CD4-positive, alpha-beta T cell (primary cell): ENCODE data around the gene PSMD8. TPM values are rescaled to one million over a fixed set of nuclear protein-coding genes. Genes with fewer than 3 reads are reported as not detected.

Source experiments
- ATAC-seq: fragments of 200-7000 bp; cut with Tn5 transposase; one replicate; pipeline ENCODE4 v1.10.0; 2022; ENCODE audit warnings: mild to moderate bottlenecking; ENCODE audit not compliant: poor library complexity
- CTCF ChIA-PET: fragments of 350-600 bp; sonication (Branson Sonifier 250); formaldehyde crosslinking; loops from one replicate; lab custom pipeline; 2021; ENCODE audit warnings: antibody characterized with exemption, inconsistent platforms; lab: Charles Lee
- POLR2A ChIA-PET: fragments of 350-600 bp; sonication (Branson Sonifier 250); formaldehyde crosslinking; loops from one replicate; lab custom pipeline; 2021; ENCODE audit warnings: antibody characterized with exemption, inconsistent platforms; lab: Charles Lee
- DNase-seq, 14 experiments: peaks; one replicate each; pipeline ENCODE4 v3.0.0-alpha.2; 2013 to 2020; ENCODE audit warnings: mixed read lengths in 2 of 14
- H3K27ac ChIP-seq, 2 donors: one replicate each; pipeline versions ENCODE4 v1.5.1 to v1.7.0; 2013; ENCODE audit warnings: low read length in 2 of 2, low read depth in 1 of 2, mild to moderate bottlenecking in 1 of 2
- H3K27me3 ChIP-seq, 2 experiments: 1 replicate in 1 of 2; 2 replicates in 1 of 2; pipeline versions ENCODE4 v1.6.1 to v1.7.0; 2013; ENCODE audit warnings: low read length in 2 of 2, control low read depth in 1 of 2, mild to moderate bottlenecking in 1 of 2, moderate library complexity in 1 of 2; ENCODE audit not compliant: insufficient read depth in 2 of 2, control insufficient read depth in 1 of 2
- H3K36me3 ChIP-seq: one replicate; pipeline ENCODE4 v1.6.1; 2013; ENCODE audit warnings: low read length, control low read depth; ENCODE audit not compliant: insufficient read depth
- H3K4me1 ChIP-seq: one replicate; pipeline ENCODE4 v1.6.1; 2013; ENCODE audit warnings: low read length, control low read depth; ENCODE audit not compliant: insufficient read depth
- H3K4me3 ChIP-seq: one replicate; pipeline ENCODE4 v1.5.1; 2013; ENCODE audit warnings: mild to moderate bottlenecking, low read length, moderate library complexity
- H3K9me3 ChIP-seq, 2 experiments: 1 replicate in 1 of 2; 2 replicates in 1 of 2; pipeline versions ENCODE4 v1.6.1 to v1.7.0; 2013; ENCODE audit warnings: low read length in 2 of 2, mild to moderate bottlenecking in 2 of 2, control low read depth in 1 of 2, moderate library complexity in 1 of 2; ENCODE audit not compliant: control insufficient read depth in 1 of 2, insufficient read depth in 1 of 2
- H3K27ac Mint-ChIP-seq: one replicate; pipeline ENCODE4 v1.8.0; 2020; ENCODE audit warnings: mixed read lengths
- H3K27me3 Mint-ChIP-seq: one replicate; pipeline ENCODE4 v1.8.0; 2021; ENCODE audit warnings: mixed read lengths
- H3K36me3 Mint-ChIP-seq: one replicate; pipeline ENCODE4 v1.8.0; 2021; ENCODE audit warnings: low read depth, mixed read lengths
- H3K4me1 Mint-ChIP-seq: one replicate; pipeline ENCODE4 v1.8.0; 2021; ENCODE audit warnings: low read depth, mixed read lengths
- H3K4me3 Mint-ChIP-seq: one replicate; pipeline ENCODE4 v1.8.0; 2020; ENCODE audit warnings: mild to moderate bottlenecking, mixed read lengths
- H3K9me3 Mint-ChIP-seq: one replicate; pipeline ENCODE4 v1.8.0; 2020; ENCODE audit warnings: mixed read lengths
- CTCF ChIP-seq: fragments of 200-600 bp; IDR thresholded peaks from one replicate; pipeline ENCODE4 v1.8.0; 2022; ENCODE audit warnings: antibody characterized with exemption, mild to moderate bottlenecking
- intact Hi-C, 2 experiments: fragments of 100-400 bp; cut with DNase I in 1 of 2; cut with micrococcal nuclease in 1 of 2; formaldehyde crosslinking; loops; one replicate each; pipeline versions ENCODE4 v1.15.1 to v1.9.0; 2023 to 2025; cut with DNase I, micrococcal nuclease
- total RNA-seq, 174 experiments: library from RNA in 2 of 174; stranded (reverse) in 2 of 174; gene quantifications; one replicate each; pipeline ENCODE4 v1.2.3 and lab custom pipeline; 2021 to 2026

The PSMD8 gene
- total RNA-seq, 2 experiments from 2014 or later = 61.2 to 64.4 TPM

GRCh38 chr19:38331728-38332127 lies 42.6 kb upstream of the PSMD8 start:
- H3K27me3 Mint-ChIP-seq = no peaks in the 10 kb centered on the region
- ChIA-PET CTCF (no interaction called here), POLR2A (interaction anchor here (0.7 kb wide), 1 partner anchor 19 kb away, joined by 5 read pairs; no protein-coding TSS in a partner anchor)
- H3K4me1 ChIP-seq = peaks cover 13% of the 10 kb centered on the region
- no peak for DNase-seq
- H3K4me3 ChIP-seq = no peak overlapping the region
- H3K27ac ChIP-seq = no peak overlapping the region
- no peaks in the 10 kb centered on the region for H3K27me3 ChIP-seq
- H3K36me3 Mint-ChIP-seq = peaks cover 33% of the 10 kb centered on the region
- H3K9me3 Mint-ChIP-seq = no peaks in the 10 kb centered on the region
- H3K36me3 ChIP-seq = peaks cover 18% of the 10 kb centered on the region
- no peaks in the 10 kb centered on the region for H3K9me3 ChIP-seq
- intact Hi-C loops = no loop called here
- H3K4me3 Mint-ChIP-seq = no peak overlapping the region
- no peak for ATAC-seq
- H3K4me1 Mint-ChIP-seq = peaks cover 13% of the 10 kb centered on the region
- H3K27ac Mint-ChIP-seq = no peak overlapping the region
- no peak for TF ChIP-seq CTCF

GRCh38 chr19:38333245-38333644 lies 41.1 kb upstream of the PSMD8 start:
- Mint-ChIP-seq H3K4me1 (peaks cover 19% of the 10 kb centered on the region), H3K27ac (no peak overlapping the region), H3K4me3 (no peak overlapping the region), H3K9me3 (no peaks in the 10 kb centered on the region), H3K36me3 (peaks cover 23% of the 10 kb centered on the region), H3K27me3 (no peaks in the 10 kb centered on the region)
- intact Hi-C loops = no loop called here
- ATAC-seq (no peak), DNase-seq (no peak)
- H3K27ac ChIP-seq = no peak overlapping the region
- ChIA-PET POLR2A (no interaction called here), CTCF (no interaction called here)
- no peaks in the 10 kb centered on the region for H3K9me3 ChIP-seq
- peaks cover 27% of the 10 kb centered on the region for H3K4me1 ChIP-seq
- H3K36me3 ChIP-seq = peaks cover 5% of the 10 kb centered on the region
- H3K27me3 ChIP-seq = no peaks in the 10 kb centered on the region
- no peak for TF ChIP-seq CTCF
- no peak overlapping the region for H3K4me3 ChIP-seq

GRCh38 chr19:38335949-38336637 lies 38.3 kb upstream of the PSMD8 start:
- peaks cover 17% of the 10 kb centered on the region for H3K36me3 Mint-ChIP-seq
- CTCF ChIA-PET = interaction anchor here (0.7 to 2.0 kb wide), 8 partner anchors 15 to 433 kb away, joined by 3 to 21 read pairs (median 6); partner anchors contain the start of genes FAM98C, GGN and PSMD8
- intact Hi-C loops = loop anchor here (1.0 to 5.0 kb wide), 11 partner anchors 20 to 438 kb away; partner anchors contain the start of genes FAM98C (in 2 of the 2), PSMD8 (in 2 of the 2), SIPA1L3 (in 2 of the 2) and GGN (in 1 of the 2)

More at GRCh38 chr19:38335949-38336637, 38.3 kb upstream of the PSMD8 start:
- Histone ChIP-seq H3K27me3 (no peaks in the 10 kb centered on the region), H3K9me3 (no peaks in the 10 kb centered on the region), H3K4me3 (peak overlapping the region; percentile 95), H3K27ac (peak overlapping the region; percentile 84 to 97), H3K36me3 (peaks cover 2% of the 10 kb centered on the region), H3K4me1 (peaks cover 27% of the 10 kb centered on the region)
- no peak for TF ChIP-seq CTCF
- Mint-ChIP-seq H3K27me3 (no peaks in the 10 kb centered on the region), H3K27ac (peak overlapping the region; percentile 96), H3K4me1 (peaks cover 24% of the 10 kb centered on the region), H3K9me3 (no peaks in the 10 kb centered on the region), H3K4me3 (peak overlapping the region; percentile 93)
- peak; percentile 85 to 97 (median 92) for DNase-seq
- peak; percentile 63 for ATAC-seq
- POLR2A ChIA-PET = interaction anchor here (0.6 to 3.4 kb wide), 10 partner anchors 16 to 564 kb away, joined by 3 to 66 read pairs (median 4); partner anchors contain the start of genes FAM98C, GGN, KCNK6 and NFKBIB
